C1 segment of cervical spinal cord (tissue), 14 donors: ENCODE data around the gene UBAC2.

Experiments
- DNase-seq, 14 donors: peaks; one replicate each; lab custom pipeline; 2025; lab: John Stamatoyannopoulos, UW

Gene UBAC2

DNA sequence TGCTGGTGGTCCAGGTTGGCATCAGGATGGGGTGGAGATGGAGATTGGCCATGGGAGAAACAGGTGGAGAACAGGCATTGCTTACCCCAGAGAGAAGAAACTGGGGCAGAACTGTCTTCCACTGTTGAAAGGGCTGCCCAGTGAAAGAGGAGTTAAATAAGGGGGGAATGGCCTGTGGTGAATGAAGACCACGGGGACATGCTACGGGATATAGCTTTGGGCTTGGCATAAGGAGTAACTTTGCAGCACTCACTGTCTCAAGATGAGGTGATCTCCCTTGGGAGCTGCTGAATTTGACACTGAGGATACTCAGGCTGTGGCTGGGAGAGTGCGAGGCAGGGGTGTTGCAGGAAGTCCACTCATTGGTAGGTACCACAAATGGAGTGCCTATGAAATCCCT lies 68.2 kb downstream of the UBAC2 start:
- DNase-seq: no peak

DNA sequence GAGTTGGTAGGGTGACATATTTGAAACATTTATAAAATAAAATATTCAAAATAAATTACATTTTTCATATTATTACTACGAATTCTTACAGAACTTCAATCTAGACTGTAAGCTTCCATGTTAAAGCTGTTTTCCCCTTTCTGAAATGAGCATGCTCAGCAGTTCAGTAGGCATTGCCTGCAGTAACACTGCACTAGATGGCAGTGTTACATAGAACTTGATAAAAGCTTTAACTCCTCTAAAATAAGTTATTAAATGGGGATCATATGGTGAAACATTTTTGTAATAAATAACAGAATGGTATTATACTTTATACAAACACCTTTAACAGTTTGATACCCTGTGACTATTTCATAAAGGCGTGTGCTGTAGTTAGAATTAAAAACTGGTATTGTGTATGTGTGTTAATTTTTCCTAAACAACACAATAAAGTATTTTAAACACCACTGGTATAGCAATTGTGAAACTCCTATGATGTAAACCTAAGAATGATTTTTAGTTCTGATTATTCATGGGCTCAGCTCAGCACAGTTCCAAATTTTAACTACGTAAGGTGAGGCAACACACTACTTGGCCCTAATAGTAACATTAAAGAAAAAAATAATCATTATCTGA lies 69.1 kb downstream of the UBAC2 start:
- no peak for DNase-seq

DNA sequence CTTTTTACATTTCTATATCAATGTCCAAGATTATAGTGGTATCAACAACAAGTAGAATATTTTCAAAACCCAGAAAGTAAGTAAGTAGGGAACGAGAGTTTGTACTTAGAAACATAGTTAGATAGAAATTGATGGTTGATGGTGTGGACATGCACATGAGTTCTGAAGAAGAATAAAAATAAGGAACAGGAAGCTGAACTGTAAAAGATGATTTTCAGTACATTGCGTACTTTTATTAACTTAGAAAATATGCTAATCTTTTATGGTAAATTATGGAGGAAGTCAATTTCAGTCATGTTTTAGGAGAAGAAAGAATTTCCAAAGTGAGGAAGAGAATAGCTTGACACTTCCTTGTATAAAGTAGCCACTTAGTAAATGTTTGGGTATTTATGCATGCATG lies 69.9 kb downstream of the UBAC2 start:
- DNase-seq: no peak

DNA sequence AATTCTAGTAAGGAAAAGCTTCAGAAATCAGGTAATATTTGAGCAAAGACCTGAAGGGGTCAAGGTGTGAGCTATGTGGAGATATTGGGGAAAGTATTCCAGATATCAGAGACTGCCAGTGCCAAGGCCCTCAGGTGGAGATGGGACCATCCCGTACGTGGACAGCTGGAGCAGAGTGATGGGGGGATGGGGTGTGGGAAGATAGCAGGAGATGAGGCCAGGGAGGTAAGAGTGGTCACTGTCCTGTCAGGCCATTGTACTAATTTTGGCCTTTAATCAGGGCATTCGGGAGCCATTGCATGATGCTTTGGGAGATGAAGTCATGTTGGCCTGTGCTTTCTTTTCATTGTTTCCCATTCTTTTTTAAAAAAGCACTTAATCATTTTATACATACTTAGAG lies 70.6 kb downstream of the UBAC2 start:
- no peak for DNase-seq

DNA sequence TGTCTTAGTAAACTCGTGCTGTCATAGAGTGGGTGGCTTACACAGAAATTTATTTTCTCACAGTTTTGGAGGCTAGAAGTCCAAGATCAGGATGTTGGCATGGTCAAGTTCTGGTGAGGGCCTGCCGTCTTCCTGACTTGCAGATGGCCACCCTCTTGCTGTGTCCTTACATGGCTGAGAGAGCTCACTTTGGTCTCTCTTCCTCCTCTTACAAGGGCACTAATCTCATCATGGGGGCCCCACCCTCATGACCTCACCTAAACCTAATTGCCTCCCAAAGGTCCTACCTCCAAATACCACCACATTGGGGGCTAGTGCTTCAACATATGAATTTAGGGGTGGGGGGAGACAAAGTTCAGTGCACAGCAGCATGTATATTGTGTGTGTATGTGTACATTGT lies 71.8 kb downstream of the UBAC2 start:
- no peak for DNase-seq

DNA sequence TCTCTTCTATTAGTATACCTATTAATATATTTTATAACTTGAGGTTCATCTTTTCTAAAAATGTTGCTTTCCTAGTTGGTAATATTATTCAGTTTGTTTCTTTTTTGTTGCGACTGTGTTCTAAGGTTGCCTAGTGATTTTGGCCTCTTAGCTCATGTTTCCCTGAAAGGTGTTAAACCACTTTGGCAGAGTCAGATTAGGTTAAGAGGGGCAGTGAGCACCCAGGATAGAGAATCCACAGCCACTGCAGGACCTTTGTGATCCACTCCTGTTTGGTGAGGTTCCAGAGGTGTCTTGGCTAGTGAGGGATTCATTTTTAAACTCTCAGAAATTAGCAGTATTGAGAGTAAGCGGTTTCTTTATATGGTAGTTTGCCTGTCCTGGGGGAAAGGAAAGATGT lies 72.5 kb downstream of the UBAC2 start:
- DNase-seq: no peak

DNA sequence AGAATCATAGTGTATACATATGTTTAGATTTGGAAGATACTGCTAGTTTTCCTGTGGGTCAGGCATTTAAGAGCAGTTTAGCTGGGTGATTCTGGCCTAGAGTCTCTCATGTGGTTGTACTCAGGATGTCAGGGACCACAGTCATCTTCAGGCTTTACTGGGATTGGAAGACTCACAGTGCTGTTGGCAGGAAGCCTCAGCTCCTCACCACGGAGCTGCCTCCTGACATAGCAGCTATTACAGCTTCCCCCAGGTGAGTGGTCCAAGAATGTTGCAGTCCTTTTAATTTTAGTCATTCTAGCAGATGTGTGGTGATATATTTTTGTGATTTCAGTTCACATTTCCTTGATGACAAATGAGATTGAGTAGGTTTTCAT lies 74.4 kb downstream of the UBAC2 start:
- DNase-seq: no peak

DNA sequence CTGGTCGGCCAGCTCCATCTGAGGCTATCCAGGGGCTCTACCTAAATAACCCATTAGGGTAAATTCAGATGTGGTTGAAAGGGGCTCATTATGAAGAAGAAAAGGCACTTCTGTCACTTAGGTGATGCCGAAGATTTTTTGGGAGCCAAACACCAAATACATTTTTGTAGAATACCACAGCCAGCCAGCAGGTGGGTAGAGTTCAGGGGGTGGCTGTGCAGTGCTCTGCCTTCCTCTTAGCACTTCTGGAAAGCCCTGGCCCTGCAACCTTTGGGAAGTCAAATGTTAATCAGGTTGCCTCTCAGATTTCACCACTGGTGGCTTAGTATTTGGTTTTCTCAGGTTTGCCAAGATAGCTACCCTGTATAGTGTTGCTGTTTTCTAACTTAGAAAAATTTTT lies 76.1 kb downstream of the UBAC2 start:
- DNase-seq: no peak

DNA sequence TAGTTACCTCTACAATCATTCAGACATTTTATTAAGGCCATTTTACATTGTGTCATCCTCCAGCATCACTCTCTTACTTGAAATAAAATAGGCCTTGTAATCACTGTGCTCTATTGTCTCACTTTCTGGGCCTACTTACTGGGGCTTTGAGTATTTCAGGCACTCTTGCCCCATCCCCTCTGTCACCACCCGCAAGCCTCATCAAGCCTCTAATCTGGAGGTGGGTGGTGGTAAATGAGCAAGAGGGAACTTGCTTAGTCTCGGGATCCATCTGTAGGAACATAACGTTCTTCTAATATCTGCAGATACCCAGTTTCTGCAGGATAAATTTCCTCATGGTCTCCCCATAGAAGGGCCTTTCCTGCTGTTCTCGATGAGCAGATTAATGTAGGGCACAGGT lies 77.0 kb downstream of the UBAC2 start:
- DNase-seq: no peak

DNA sequence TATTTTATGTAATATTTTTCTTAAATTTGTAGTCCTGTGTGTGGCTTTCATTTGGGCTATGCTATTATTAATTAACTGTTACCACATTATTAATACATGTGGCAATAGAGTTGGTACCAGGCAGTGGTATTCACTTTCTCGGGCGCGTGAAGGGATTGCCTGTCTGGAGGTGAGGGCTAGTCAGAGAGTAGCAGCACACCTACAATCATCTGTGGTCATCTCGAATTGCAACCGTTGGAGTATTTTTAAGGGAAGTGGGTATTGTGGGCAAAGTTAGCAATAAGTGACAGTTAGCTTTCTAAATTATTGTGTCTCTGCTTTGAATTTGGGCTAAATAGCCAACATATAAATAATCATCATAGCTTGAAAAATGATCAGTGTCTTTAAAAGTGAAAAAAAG lies 77.5 kb downstream of the UBAC2 start:
- DNase-seq: no peak

DNA sequence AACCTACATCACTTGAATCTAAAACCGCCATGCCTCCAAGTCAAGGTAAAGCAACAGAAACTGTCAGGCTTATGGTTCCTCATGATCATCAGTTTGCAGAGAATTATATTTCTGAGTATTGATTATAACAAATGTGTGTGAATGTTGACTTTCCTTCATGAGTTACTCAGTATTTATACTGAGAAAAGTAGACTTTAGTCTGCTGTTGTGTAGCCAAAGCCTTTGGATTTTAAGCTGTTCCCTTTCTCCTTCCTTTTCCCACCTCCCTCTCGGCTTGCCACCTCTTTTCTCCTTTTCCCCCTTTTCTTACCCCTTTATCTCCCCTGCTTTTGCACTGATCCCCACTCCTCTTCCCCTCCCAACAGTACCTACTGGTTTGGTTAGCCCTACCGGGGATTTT lies 78.2 kb downstream of the UBAC2 start:
- DNase-seq: no peak

DNA sequence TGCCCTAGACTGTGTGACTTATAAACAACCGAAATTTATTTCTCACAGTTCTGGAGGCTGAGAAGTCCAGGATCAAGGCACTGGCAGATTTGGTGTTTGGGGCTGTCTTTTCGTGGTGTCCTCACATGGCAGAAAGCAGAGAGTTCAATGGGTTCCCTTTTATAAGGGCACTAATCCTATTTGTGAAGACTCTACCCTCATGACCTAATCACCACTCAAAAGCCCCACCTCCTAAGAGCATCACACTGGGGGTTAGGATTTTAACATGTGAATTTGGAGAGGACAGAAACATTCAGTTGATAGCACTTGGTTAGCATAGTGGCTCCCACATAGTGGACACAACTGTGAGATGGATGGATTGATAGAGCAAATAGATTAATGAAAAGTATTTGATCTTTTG lies 79.0 kb downstream of the UBAC2 start:
- no peak for DNase-seq

DNA sequence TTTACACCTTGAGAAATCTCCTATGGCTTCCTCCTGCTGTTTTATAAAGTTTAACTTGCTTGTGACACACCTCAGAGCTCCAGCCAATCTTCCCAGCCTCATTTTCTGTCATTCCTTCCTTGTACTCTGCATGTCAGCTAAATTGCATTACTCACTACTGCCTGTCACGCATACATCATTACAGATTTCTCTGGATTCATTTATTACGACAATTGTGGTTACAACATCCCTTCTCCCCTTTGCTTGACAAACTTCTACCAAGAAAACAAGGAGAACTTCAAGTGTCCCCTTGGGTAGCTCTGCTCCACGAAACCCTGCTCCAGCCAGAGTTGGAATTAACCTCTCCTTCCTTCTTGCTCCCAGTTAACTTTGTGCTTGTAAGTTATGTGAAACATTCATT lies 79.5 kb downstream of the UBAC2 start:
- no peak for DNase-seq

DNA sequence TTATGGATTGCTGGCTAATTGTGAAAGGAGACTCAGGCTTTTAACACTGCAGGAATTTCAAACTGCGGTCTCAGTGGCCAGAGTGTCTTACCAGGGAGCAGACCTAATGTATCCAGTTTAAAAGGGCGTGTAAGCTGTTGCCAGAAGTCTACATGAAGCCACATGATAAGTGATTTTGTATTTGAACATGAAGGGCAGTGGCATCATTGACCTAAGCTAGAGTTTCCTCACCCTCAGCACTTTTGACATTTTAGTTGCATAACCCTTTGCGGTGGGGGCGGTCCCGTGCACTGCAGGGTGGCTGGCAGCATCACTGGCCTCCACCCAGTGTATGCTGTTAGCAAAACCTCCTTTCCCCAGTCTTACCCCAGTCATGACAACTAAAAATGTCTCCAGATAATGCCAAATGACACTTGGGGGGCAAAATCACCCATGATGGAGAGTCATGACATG lies 81.2 kb downstream of the UBAC2 start:
- DNase-seq: peak in 3 of 14 donors; percentile 18 to 40 (median 19)

DNA sequence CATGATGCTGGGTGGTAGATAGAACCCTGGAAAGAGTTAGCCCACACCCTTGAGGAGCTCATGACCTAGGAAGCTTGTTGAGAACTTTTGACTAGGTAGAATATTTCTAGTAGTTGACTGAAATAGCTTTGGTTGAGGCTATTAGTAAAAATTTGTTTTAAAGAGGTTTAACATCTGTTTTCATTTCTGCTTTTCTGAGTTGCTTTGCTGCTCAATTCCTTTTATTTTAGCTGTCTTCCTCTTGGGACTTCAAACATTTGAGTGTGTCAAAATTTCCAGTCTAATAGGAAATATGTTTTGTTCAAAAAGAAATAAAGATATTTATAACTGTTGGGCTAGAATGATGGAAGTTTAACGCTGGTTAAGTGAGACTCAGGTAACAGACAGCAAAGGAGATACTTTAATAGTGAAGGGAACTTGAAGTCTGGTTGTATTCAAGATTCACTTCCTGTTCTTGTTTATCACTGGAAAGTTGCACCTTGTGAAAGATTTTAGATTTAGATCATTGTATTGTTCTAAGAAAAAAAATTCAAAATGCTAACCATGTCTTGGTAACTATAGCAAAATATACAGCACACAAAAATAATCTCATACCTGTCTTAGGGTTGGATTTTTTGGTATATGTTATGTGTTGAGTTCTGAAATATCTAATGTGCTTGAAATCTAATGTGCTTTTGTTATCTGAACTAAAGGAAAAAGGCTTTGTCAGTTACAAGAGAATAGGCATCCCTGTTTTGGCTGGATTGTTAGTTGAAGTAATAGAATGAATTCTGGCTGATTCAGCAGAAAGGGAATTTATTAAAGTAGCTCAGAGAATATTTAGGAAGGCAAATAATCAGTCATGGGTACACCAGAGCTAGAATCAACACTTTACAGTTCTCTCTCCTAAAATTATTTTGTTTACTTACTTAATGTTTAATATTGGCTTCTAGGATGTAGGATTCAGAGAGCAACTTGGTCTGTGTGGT lies 81.9 kb downstream of the UBAC2 start:
- DNase-seq: no peak

DNA sequence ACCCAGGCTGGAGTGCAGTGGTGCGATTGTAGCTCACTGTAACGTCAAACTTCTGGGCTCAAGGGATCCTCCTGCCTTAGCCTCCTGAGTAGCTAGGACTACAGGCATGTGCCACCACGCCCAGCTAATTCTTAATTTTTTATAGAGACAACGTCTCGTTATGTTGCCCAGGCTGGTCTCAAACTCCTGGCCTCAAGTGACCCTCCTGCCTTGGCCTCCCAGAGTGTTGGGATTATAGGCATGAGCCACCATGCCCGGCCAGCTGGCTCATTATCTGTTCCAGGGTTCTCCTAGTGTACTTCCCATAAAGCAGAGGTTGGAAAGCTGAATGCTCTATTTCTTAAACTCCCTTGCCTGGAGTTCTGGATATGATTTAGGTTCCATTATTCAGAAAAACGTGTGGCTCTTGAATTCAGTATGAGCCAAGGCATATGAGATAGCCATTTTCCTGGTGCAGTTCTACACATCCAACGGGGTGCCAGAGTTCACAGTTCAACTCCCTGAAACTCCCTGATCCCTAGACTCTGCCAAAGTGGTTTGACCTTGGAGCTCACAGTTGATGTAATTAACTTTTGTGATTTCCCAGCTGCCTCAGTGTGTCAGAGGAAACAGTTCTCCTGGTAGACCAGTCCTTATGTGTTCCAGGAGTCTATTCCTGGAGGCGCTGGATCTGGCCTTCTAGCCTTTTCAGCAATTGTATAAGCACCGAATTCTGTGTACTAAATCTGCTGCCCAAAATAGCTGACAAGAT lies 85.0 kb downstream of the UBAC2 start:
- DNase-seq: no peak

DNA sequence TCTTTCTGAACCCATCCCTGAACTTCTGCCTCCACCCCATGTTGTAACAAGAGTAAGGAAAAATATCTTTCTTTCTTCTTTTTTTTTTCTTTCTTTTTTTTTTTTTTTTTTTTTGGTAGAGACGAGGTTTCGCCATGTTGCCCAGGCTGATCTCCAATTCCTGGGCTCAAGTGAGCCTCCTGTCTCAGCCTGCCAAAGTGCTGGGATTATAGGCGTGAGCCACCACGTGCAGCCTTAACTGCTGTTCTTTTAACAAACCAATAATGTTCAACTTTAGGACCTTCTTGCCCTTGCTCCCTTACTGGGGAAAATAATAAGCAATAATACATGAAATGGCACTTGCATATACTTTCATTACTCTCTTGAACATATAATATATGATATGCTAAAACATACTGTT lies 86.9 kb downstream of the UBAC2 start:
- no peak for DNase-seq

DNA sequence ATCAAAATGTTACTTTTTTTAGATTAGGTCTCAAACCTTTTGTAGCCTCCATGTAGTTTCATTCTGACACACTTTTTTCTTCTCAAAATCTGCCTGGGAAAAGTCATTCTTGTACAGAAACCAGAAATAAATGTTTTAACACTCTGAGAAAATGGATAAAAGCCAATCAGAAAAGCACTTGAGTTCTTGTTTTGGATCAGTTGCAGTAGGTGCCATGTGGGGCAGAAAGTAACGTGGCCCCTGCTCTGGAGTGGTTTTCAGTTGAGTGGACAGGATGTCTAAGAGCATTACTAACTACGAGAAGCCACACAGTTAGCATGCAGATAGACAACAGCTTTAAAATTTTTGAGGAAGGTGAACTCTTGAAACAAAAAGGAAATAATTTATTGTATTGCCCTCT lies 87.4 kb downstream of the UBAC2 start:
- no peak for DNase-seq

DNA sequence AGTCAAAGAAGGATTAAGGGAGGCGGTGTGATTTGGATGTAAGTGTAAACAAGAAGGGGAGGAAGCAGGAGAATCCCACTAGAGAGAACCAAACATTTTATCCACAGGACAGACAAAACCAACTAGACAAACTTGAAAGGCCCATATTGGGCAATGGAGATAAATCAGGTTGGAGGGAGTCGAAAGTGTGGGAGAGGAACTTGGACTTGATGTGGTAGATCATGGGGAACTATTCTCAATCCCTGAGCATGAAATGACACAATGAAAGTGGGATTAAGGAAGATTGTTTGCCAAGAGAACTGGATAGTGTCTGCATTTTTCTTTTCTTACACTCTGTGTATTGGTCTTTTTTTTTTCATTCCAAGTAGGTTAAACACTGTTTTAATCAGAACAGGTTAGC lies 88.6 kb downstream of the UBAC2 start:
- DNase-seq: no peak

DNA sequence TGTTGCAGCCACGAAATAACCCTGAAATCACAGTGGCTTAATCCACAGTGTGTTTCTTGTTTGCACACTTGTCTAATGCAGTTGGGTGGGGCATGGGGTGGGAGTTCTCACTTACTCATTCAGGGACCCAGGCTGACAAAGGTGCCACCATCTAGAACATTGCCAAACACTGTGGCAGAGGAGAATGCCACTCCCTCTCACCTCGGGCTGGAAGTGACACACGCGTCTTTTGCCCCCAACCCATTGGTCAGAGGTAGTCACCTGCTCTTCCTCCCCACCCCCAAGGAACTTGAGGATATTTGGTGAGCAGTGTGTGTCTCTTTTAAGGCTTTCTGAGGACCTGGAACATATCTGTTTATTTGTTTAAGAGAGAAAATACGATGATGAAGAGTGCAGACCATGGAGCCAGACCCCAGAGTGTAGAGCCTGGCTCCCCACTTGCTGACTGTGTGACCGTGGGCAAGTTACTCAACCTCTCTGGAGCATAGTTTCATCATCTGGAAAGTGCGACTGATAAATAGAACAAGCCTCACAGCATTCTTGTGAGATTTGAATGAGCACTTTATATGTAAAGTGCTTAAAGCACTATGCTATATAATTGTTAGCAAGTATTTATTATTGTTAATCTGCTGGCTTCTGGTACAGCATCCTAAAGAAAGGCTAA lies 89.2 kb downstream of the UBAC2 start:
- no peak for DNase-seq

DNA sequence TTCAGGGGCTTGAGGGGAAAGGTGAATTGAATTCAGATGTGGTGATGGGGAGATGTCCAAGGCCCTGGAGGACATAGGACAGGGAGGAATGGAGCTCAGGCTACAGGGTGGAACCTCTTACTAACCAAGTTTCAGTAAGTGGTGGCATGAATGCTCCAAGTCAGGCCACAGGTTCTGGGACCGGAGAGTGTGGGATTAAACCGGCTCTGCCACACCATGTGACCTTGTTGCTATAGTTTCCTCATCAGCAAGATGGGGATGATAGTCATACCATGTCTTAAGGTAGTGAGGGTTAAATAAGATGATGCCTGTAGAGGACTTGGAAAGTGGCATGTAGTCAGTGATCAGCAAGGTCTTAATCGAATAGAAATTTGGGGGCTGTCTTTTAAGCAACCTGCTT lies 90.2 kb downstream of the UBAC2 start:
- no peak for DNase-seq

DNA sequence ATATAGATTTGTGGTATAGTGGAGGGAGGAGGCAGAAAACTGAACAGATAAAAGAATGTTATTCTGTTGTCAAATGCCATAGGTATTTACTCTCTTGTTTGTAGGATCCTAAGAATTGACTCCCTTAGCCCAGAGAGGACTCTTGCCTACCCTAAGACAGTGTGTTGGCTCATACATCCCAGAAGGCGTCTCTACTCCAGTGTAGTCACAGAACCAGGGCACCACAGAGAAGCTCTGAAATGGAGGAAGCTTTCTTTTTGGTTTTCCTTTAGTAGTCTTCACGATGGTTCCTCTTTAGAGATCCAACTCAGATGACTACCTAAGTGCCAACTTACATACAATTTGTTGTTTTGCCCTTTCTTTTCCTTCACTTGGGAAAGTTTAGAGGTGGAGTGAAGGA lies 92.5 kb downstream of the UBAC2 start:
- DNase-seq: no peak
